Esophagus muscularis mucosa (tissue), 4 donors: ENCODE measurements around the gene RNF34. TPM values are rescaled to one million over a fixed set of nuclear protein-coding genes. Genes with fewer than 3 reads are reported as not detected.

Source experiments
- DNase-seq: peaks from one replicate; pipeline ENCODE4 v3.0.0-alpha.2; 2017; ENCODE audit errors: extremely low spot score
- H3K27ac ChIP-seq, 4 donors: fragments of 200-600 bp; sonication (generic); replicated peaks in 1 of 4; 1 replicate in 3 of 4; 2 replicates in 1 of 4; pipeline ENCODE4 v1.5.1; 2016 to 2019; ENCODE audit warnings: mild to moderate bottlenecking in 1 of 4
- H3K27me3 ChIP-seq, 4 donors: fragments of 200-600 bp; sonication (generic); one replicate each; pipeline versions ENCODE4 v1.5.1 to v1.6.0; 2016 to 2019
- H3K36me3 ChIP-seq, 4 donors: fragments of 200-600 bp; sonication (generic); one replicate each; pipeline ENCODE4 v1.5.1; 2016 to 2019
- H3K4me1 ChIP-seq, 4 donors: fragments of 200-600 bp; sonication (generic); one replicate each; pipeline ENCODE4 v1.5.1; 2016 to 2019
- H3K4me3 ChIP-seq, 4 donors: fragments of 200-600 bp; sonication (generic); 1 replicate in 2 of 4; 2 replicates in 2 of 4; pipeline ENCODE4 v1.5.1; 2016 to 2019; ENCODE audit warnings: mild to moderate bottlenecking in 4 of 4, moderate library complexity in 1 of 4
- H3K9me3 ChIP-seq, 4 donors: fragments of 200-600 bp; sonication (generic); 1 replicate in 3 of 4; 2 replicates in 1 of 4; pipeline ENCODE4 v1.5.1; 2016 to 2019
- EP300 ChIP-seq: sonication (generic); formaldehyde crosslinking; IDR thresholded peaks from one replicate; pipeline ENCODE4 v1.6.1; 2017; ENCODE audit warnings: antibody characterized with exemption
- POLR2A ChIP-seq: fragments of 450-650 bp; IDR thresholded peaks from one replicate; pipeline ENCODE4 v1.6.1; 2017; ENCODE audit warnings: antibody characterized with exemption, moderate library complexity, mild to moderate bottlenecking, low read depth
- POLR2AphosphoS5 ChIP-seq, 2 donors: sonication (generic); formaldehyde crosslinking; IDR thresholded peaks; one replicate each; pipeline ENCODE4 v1.6.1; 2017; ENCODE audit warnings: antibody characterized with exemption in 2 of 2
- WGBS: methylation state at CpG from one replicate; pipeline ENCODE4 v1.1.5; 2018; 5-methylcytosine and 5-hydroxymethylcytosine counted together
- intact Hi-C: fragments of 100-400 bp; cut with DNase I; formaldehyde crosslinking; loops from one replicate; pipeline ENCODE4 v1.15.1; 2023
- total RNA-seq, 4 donors: library from RNA; depleted of rRNA; stranded (reverse); fragments of >200 nt; gene quantifications; one replicate each; pipeline versions ENCODE4 v1.1.0 to v1.2.1, GENCODE V29; 2016
- TF ChIP-seq, protein P1 (sequence below), 3 experiments: fragments of 200-600 bp in 2 of 3; fragments of 450-650 bp in 1 of 3; sonication (generic) in 2 of 3; IDR thresholded peaks; one replicate each; pipeline ENCODE4 v1.5.1; 2017 to 2019; ENCODE audit warnings: antibody characterized with exemption in 3 of 3, mild to moderate bottlenecking in 2 of 3, moderate library complexity in 1 of 3

Gene RNF34
- total RNA-seq, 4 donors from 2014 or later, result 39.6 to 69.9 (median 46.6) TPM

DNA sequence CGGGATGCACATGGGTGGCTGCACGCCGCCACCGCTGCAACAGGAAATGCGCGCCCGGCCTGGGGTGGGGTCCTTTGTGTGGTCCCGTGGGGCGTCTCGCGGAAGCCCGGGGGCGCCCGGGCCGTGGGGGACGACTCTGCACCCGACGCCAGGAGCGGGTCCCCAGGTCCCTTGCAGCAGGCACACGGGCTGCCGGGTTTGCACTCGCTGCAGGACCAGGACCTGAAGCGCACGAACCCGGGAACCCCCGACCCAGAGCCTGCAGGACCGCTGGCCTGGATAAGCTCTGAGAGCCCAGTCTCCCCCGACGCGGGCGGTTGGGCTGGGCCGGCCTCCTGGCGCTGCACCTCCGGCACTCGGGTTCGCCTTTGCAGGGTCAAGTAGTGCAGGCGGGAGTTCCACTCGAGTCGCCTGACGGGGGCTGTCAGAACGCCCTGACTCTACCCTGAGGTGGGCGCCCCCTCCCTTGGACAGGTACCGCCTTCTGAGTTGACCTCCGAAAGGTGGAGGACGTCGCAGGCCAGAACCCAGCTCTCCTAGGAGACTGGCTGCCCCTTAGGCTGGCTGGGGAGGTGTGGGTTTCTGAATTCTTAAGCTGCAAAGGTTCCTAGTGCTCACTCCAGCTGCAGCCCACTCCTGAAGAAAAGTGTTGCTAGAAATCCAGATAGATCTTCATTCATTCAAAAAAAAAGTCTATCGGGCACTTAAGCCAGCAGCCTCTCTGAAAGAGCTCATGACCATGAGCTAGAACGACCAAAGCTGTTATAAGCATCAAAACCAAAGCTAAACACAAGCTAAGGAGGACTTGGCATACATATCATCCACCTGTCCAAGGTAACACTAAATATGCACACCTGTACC is 68.0 kb downstream of the RNF34 start:
- Histone ChIP-seq H3K27ac (peak overlapping the region in 3 of 4 donors; percentile 40 to 69 (median 65)), H3K4me3 (peak overlapping the region; percentile 68 to 88 (median 76)), H3K4me1 (peaks cover 11 to 25% (median 22%) of the 10 kb centered on the region in 4 donors), H3K27me3 (no peaks in the 10 kb centered on the region), H3K9me3 (no peaks in the 10 kb centered on the region), H3K36me3 (no peaks in the 10 kb centered on the region)
- TF ChIP-seq POLR2A (no peak), POLR2AphosphoS5 (IDR thresholded peaks at IDR 0.05) (no peak), EP300 (no peak)
- TF ChIP-seq, protein P1, sequence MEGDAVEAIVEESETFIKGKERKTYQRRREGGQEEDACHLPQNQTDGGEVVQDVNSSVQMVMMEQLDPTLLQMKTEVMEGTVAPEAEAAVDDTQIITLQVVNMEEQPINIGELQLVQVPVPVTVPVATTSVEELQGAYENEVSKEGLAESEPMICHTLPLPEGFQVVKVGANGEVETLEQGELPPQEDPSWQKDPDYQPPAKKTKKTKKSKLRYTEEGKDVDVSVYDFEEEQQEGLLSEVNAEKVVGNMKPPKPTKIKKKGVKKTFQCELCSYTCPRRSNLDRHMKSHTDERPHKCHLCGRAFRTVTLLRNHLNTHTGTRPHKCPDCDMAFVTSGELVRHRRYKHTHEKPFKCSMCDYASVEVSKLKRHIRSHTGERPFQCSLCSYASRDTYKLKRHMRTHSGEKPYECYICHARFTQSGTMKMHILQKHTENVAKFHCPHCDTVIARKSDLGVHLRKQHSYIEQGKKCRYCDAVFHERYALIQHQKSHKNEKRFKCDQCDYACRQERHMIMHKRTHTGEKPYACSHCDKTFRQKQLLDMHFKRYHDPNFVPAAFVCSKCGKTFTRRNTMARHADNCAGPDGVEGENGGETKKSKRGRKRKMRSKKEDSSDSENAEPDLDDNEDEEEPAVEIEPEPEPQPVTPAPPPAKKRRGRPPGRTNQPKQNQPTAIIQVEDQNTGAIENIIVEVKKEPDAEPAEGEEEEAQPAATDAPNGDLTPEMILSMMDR (IDR thresholded peaks at IDR 0.05), result no peak
- WGBS, result 35% methylated on average over 9 of the region's 48 CpGs
- intact Hi-C loops, result no loop called here
- no peak for DNase-seq

DNA sequence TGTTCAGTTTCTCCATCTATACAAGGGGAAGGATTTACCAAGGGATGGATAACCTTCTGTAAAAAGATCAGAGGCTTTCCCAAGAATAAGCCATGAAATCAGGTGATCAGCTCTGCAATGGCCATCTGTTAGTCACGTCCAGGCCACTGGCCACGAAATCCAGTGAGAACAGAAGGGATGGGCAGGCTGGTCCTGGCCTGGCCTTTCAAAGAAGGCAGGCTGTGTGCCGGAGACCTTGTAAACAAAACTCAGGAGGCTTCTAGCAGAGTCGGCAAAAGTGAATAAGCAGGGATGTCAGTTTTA is 68.5 kb downstream of the RNF34 start:
- H3K27ac ChIP-seq, result peak overlapping the region in 2 of 4 donors; percentile 65 to 69
- intact Hi-C loops, result no loop called here
- peaks cover 11 to 25% (median 22%) of the 10 kb centered on the region in 4 donors for H3K4me1 ChIP-seq
- WGBS, result 35% methylated on average over 4 of the region's 4 CpGs
- no peak for DNase-seq
- no peak overlapping the region for H3K4me3 ChIP-seq
- H3K36me3 ChIP-seq, result no peaks in the 10 kb centered on the region
- H3K27me3 ChIP-seq, result no peaks in the 10 kb centered on the region
- TF ChIP-seq POLR2A, result no peak
- TF ChIP-seq, protein P1 (IDR thresholded peaks at IDR 0.05), result no peak
- TF ChIP-seq POLR2AphosphoS5 (IDR thresholded peaks at IDR 0.05), result no peak
- TF ChIP-seq EP300, result no peak
- H3K9me3 ChIP-seq, result no peaks in the 10 kb centered on the region

DNA sequence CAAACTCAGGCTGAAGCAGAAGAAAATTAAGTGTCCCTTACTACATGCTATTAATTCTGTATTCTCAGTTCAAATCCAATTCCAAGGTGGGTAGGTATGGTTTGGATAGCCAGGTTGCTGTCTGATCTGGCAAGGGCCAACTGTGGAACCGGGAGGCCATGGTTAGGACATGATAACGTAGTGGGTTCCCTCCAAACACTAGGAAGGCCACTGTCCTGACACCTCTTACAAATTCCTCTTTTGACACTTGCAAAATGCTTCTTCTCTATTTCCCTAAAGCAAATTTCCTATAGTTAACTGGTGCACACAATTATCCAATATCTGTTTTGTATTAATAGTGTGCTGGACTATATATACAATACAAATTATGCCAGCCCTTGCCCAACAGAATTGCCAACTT is 70.8 kb downstream of the RNF34 start:
- no peak for DNase-seq
- TF ChIP-seq, protein P1 (IDR thresholded peaks at IDR 0.05), result no peak
- TF ChIP-seq POLR2A, result no peak
- no peak for TF ChIP-seq POLR2AphosphoS5 (IDR thresholded peaks at IDR 0.05)
- no peak for TF ChIP-seq EP300
- H3K9me3 ChIP-seq, result no peaks in the 10 kb centered on the region
- H3K27ac ChIP-seq, result no peak overlapping the region
- 67% methylated on average over 2 of the region's 2 CpGs for WGBS
- no peaks in the 10 kb centered on the region for H3K27me3 ChIP-seq
- H3K4me1 ChIP-seq, result peaks cover 10 to 21% (median 18%) of the 10 kb centered on the region in 4 donors
- H3K36me3 ChIP-seq, result no peaks in the 10 kb centered on the region
- no peak overlapping the region for H3K4me3 ChIP-seq
- intact Hi-C loops, result no loop called here

DNA sequence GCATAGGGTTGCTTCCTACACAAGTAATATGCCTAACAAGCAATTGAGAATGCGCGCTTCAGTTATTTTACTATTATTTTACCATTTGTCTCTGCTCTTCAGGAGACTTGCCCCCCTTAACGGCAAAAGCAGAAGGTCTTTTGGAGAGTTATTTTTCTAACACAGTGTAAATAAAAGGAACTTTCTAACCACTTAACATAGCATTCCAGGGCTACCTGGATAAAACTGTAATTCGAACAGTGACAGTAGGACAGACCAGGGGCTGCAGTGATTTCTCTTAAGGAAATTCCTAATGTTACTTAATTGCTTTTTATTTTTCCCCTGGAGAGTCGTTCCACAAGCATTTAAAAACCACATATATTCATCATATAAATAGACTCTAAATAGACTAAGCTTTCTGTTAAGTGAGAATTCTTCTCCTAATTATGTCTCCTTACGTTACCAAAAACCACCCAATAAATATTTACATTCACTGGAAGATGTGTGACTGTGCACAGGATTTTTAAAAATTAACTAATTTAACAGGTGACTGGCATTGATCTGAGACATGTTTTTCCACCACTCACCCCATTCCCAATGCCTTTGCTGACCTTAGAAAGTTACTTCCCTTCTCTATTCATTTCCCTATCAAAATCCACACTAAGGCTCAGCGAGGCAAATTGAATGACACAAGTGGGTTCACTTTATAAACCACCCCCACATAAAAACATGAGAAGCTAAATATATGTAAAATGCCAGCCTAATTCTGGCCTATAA is 72.4 kb downstream of the RNF34 start:
- 73% methylated on average over 7 of the region's 7 CpGs for WGBS

More for the DNA sequence above, 72.4 kb downstream of the RNF34 start:
- intact Hi-C loops, result no loop called here
- H3K4me3 ChIP-seq, result no peak overlapping the region
- TF ChIP-seq EP300, result no peak
- TF ChIP-seq POLR2A, result no peak
- TF ChIP-seq POLR2AphosphoS5 (IDR thresholded peaks at IDR 0.05), result no peak
- TF ChIP-seq, protein P1 (IDR thresholded peaks at IDR 0.05), result no peak
- H3K4me1 ChIP-seq, result peaks cover 6 to 14% (median 11%) of the 10 kb centered on the region in 4 donors
- no peak overlapping the region for H3K27ac ChIP-seq
- H3K9me3 ChIP-seq, result no peaks in the 10 kb centered on the region
- H3K27me3 ChIP-seq, result no peaks in the 10 kb centered on the region
- H3K36me3 ChIP-seq, result no peaks in the 10 kb centered on the region
- no peak for DNase-seq

Other genes starting within 250 kb of the RNF34 start
- 10 to 100 TPM; 26.8 to 41.9 (median 30.8) TPM for gene P2RX4, start 190.0 kb upstream of the RNF34 start, total RNA-seq
- 10 to 100 TPM; 23.9 to 45.0 (median 37.4) TPM for gene CAMKK2, start 103.4 kb upstream of the RNF34 start, total RNA-seq
- 10 to 100 TPM; 70.9 to 81.8 (median 75.5) TPM for gene ANAPC5, start 47.7 kb upstream of the RNF34 start, total RNA-seq
- 10 to 100 TPM; 13.6 to 23.5 (median 20.0) TPM for gene KDM2B, start 180.9 kb downstream of the RNF34 start, total RNA-seq
- 10 to 100 TPM in 2 of 4 donors, 1 to 10 TPM in 2; 7.1 to 17.7 (median 13.5) TPM for gene ORAI1, start 226.4 kb downstream of the RNF34 start, total RNA-seq